ENCODE data around the gene PTK7. TPM values are rescaled to one million over a fixed set of nuclear protein-coding genes. Genes with fewer than 3 reads are reported as not detected.
A peak's percentile ranks its signal among the peaks of the same experiment; 100 is the strongest.

The PTK7 gene
- 1 to 10 TPM; 1.3 to 1.5 TPM for total RNA-seq

DNA sequence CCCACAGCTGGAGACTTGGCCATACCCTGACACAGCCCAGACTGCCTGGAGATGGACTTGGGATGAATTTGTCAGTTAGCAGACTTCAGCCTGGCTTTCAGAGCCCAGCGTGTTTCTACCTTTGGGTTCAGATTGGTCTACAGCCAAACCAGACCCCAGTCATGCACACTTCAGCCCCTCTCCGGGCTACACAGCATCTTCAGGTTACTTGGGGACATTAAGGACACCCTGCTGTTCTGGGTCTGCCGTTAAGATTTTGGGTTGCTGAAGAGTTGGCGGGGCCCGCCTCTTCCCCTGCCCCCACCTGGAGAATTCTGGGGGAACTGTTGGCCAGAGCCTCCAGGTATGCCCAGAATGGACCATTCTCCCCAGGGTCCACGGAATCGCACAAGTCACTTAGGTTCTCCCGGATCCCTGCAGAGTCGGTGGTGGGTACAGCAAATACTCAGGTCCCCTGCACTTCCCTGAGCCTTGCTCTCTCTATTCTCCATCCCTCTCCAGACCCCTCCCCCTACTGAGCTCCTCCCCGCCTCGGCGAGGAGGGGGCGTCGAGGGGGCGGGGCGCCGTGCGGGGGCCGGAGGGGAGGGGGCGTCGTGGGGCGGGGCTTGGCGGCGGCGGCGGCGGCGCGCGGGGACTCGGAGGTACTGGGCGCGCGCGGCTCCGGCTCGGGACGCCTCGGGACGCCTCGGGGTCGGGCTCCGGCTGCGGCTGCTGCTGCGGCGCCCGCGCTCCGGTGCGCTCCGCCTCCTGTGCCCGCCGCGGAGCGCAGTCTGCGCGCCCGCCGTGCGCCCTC is at the start of gene PTK7:
PTK7 (plus strand) TSS at position 645 of the 794 bp plus-strand sequence. CDS start 175 bp downstream, outside the sequence.
- intact Hi-C loops (cut with micrococcal nuclease) = no loop called here
- Mint-ChIP-seq H3K9me3 (no peaks in the 10 kb centered on the region), H3K4me1 (ENCODE audit: low read depth) (peaks cover 1% of the 10 kb centered on the region), H3K4me3 (peak within 1 kb of the TSS; percentile 52), H3K36me3 (peaks cover 3% of the 10 kb centered on the region), H3K27ac (no peak within 1 kb of the TSS), H3K27me3 (peaks cover 15% of the 10 kb centered on the region)
- ChIA-PET POLR2A (interaction anchor here (1.4 kb wide), 1 partner anchor 17 kb away, joined by 3 read pairs; the partner anchor contains the start of genes KLC4 and MRPL2), CTCF (no interaction called here)
- DNase-seq = peak; percentile 31

DNA sequence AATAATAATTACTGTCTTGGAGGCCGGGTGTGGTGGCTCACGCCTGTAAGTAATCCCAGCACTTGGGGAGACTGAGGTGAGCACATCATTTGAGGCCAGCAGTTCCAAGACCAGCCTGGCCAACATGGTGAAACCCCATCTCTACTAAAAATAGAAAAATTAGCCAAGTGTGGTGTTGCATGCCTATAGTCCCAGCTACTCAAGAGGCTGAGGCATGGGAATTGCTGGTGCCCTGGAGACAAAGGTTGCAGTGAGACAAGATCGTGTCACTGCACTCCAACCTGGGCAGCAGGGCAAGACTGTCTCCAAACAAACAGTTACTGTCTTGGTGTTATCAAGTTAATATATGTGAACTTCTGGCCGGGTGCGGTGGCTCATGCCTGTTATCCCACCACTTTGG is 49.7 kb upstream of the PTK7 start:
- intact Hi-C loops (cut with micrococcal nuclease) = no loop called here
- H3K36me3 Mint-ChIP-seq = peaks cover 46% of the 10 kb centered on the region
- CTCF ChIA-PET = interaction anchor here (1.1 kb wide), 1 partner anchor 117 kb away, joined by 3 read pairs; no protein-coding TSS in a partner anchor
- H3K27me3 Mint-ChIP-seq = no peaks in the 10 kb centered on the region
- peaks cover 19% of the 10 kb centered on the region for H3K4me1 Mint-ChIP-seq (ENCODE audit: low read depth)
- POLR2A ChIA-PET = interaction anchor here (0.8 kb wide), 1 partner anchor 42 kb away, joined by 3 read pairs; the partner anchor contains the start of gene PPP2R5D
- no peak overlapping the region for H3K27ac Mint-ChIP-seq
- no peak overlapping the region for H3K4me3 Mint-ChIP-seq
- DNase-seq = no peak
- H3K9me3 Mint-ChIP-seq = no peaks in the 10 kb centered on the region

DNA sequence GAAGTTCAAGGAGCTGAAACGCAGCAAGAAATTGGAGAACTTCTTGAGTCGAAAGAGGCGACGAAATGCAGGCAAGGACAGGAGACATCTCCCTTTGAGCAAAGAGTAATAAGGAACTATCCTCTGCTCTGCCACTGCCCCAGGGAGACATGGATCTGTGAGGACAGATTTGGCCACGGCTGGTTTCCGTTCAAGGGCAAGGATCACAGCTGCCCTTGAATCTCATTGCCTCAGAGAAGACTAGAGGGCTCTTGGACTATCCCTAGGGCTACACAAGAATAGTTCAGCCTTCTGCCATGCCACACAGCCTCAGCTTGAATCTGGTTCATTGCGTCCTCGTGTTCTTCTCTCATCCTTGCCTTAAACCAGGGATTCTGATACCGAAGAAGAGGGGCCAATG is 47.0 kb upstream of the PTK7 start:
- CTCF ChIA-PET = interaction anchor here (1.3 kb wide), 1 partner anchor 200 kb away, joined by 3 read pairs; the partner anchor contains the start of gene DNPH1
- no peak overlapping the region for H3K27ac Mint-ChIP-seq
- intact Hi-C loops (cut with micrococcal nuclease) = no loop called here
- H3K4me3 Mint-ChIP-seq = no peak overlapping the region
- H3K27me3 Mint-ChIP-seq = no peaks in the 10 kb centered on the region
- POLR2A ChIA-PET = interaction anchor here (0.7 to 1.3 kb wide), 2 partner anchors 15 to 24 kb away, joined by 3 to 4 read pairs; partner anchors contain the start of genes CUL7, KLHDC3 and MEA1
- H3K9me3 Mint-ChIP-seq = no peaks in the 10 kb centered on the region
- H3K4me1 Mint-ChIP-seq (ENCODE audit: low read depth) = peaks cover 8% of the 10 kb centered on the region
- DNase-seq = no peak
- H3K36me3 Mint-ChIP-seq = peaks cover 56% of the 10 kb centered on the region

DNA sequence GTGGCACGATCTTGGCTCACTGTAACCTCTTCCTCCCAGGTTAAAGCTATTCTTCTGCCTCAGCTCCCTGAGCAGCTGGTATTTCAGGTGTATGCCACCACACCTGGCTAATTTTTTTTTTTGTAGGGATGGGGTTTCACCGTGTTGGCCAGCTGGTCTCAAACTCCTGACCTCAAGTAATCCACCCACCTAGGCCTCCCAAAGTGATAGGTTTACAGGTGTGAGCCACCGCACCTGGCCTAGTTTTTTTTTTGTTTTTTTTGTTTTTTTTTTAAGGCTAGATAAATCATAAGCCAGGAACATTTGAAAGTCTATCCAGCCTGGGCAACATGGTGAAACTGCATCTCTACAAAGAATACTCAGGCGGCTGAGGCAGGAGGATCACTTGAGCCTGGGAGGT is 43.8 kb upstream of the PTK7 start:
- H3K27ac Mint-ChIP-seq = no peak overlapping the region
- H3K4me3 Mint-ChIP-seq = no peak overlapping the region
- H3K9me3 Mint-ChIP-seq = no peaks in the 10 kb centered on the region
- H3K27me3 Mint-ChIP-seq = no peaks in the 10 kb centered on the region
- DNase-seq = no peak
- POLR2A ChIA-PET = no interaction called here
- intact Hi-C loops (cut with micrococcal nuclease) = no loop called here
- no peaks in the 10 kb centered on the region for H3K4me1 Mint-ChIP-seq (ENCODE audit: low read depth)
- peaks cover 40% of the 10 kb centered on the region for H3K36me3 Mint-ChIP-seq
- CTCF ChIA-PET = interaction anchor here (1.0 kb wide), 1 partner anchor 21 kb away, joined by 3 read pairs; the partner anchor contains the start of gene CUL7

DNA sequence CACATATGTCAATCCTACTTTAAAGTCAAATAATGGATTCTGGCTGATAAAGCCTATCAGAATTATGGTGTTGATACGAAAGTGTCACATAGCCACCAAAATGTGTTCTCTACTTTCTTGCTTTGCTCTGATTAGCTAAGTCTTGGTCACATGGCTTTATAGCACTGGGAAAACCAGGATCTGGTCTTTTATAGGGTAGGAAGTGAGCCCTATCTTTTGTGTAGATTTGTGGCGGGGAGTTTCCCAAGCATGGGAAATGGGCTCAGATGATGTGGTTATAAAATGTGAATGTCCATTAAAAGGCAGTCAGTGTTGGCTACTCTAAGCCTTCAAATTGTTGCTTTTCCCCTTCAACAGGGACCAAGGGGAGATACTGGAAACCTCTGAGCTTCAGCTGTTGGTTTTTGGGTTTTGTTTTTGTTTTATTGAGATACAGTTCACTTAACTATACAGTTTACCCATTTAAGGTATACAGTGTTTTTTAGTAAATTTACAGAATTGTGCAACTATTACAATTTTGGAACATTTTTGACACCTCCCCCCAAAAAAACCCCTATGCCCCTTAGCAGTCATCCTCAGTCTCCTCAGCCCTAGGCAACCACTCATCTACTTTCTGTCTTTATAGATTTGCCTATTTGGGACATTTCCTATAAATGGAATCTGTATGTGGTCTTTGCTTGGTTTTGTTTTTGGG is 42.5 kb upstream of the PTK7 start:
- intact Hi-C loops (cut with micrococcal nuclease) = no loop called here
- Mint-ChIP-seq H3K4me3 (no peak overlapping the region), H3K4me1 (ENCODE audit: low read depth) (no peaks in the 10 kb centered on the region), H3K27me3 (no peaks in the 10 kb centered on the region), H3K9me3 (no peaks in the 10 kb centered on the region), H3K36me3 (peaks cover 39% of the 10 kb centered on the region), H3K27ac (peak overlapping the region; percentile 55)
- POLR2A ChIA-PET = no interaction called here
- no peak for DNase-seq
- CTCF ChIA-PET = interaction anchor here (1.0 kb wide), 1 partner anchor 133 kb away, joined by 3 read pairs; no protein-coding TSS in a partner anchor

DNA sequence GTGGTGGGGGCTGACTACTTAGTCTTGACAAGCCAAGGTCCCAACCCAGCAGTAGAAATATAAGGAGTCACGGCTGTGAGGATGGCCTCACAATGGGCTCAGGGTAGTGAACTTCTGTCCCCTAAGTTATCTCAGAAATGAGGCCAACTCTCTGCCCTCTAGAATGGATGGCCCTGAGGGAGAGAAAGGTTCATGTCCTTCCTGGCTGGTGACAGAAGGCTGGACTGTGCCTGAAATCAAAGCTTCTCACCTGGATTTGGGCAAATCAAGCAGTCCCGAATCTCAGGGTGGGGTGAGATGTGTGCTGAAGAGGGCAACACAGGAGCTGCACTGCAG is 42.0 kb upstream of the PTK7 start:
- DNase-seq = no peak
- ChIA-PET POLR2A (no interaction called here), CTCF (no interaction called here)
- H3K9me3 Mint-ChIP-seq = no peaks in the 10 kb centered on the region
- no peaks in the 10 kb centered on the region for H3K4me1 Mint-ChIP-seq (ENCODE audit: low read depth)
- intact Hi-C loops (cut with micrococcal nuclease) = no loop called here
- no peaks in the 10 kb centered on the region for H3K27me3 Mint-ChIP-seq
- peak overlapping the region; percentile 33 for H3K27ac Mint-ChIP-seq
- H3K4me3 Mint-ChIP-seq = no peak overlapping the region
- H3K36me3 Mint-ChIP-seq = peaks cover 39% of the 10 kb centered on the region

DNA sequence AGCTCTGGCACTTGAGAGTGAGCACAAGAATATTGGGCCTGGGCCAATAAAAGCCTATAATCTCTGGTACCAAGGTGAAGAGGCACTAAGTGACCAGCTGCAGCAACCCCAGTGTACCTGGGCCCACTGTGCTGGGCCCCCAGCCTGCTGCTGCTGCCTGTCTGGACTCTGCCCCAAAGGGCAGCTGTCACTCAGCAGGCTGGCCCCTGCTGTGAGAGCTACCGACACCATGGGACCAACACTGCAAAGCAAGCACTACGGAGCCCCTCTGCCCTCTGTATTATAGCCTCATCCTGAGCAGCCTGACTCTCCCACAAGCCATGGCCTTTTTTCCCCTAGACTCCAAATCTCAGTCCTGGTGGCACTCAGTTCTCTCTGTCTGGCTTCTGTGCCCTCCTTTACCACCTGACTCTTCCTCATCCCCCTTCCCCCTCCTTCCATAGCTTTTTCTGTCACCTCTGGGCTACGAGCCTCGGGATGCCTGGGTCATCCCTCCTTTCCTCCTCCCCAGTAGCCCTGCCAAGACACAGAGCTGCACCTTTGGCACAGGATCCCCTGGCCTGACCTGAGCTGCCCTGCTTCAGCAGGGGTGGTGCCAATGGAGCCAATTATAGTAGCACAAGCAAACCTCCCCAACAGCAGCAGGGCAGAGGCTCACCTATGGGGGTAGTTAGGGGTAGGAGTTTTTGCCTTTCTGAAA is 40.5 kb upstream of the PTK7 start:
- POLR2A ChIA-PET = interaction anchor here (0.6 to 1.4 kb wide), 3 partner anchors 11 to 106 kb away, joined by 3 read pairs; partner anchors contain the start of genes CNPY3 and CUL7
- Mint-ChIP-seq H3K4me1 (ENCODE audit: low read depth) (no peaks in the 10 kb centered on the region), H3K27me3 (no peaks in the 10 kb centered on the region), H3K27ac (no peak overlapping the region), H3K9me3 (no peaks in the 10 kb centered on the region), H3K36me3 (peaks cover 31% of the 10 kb centered on the region), H3K4me3 (no peak overlapping the region)
- intact Hi-C loops (cut with micrococcal nuclease) = no loop called here
- CTCF ChIA-PET = no interaction called here
- no peak for DNase-seq

DNA sequence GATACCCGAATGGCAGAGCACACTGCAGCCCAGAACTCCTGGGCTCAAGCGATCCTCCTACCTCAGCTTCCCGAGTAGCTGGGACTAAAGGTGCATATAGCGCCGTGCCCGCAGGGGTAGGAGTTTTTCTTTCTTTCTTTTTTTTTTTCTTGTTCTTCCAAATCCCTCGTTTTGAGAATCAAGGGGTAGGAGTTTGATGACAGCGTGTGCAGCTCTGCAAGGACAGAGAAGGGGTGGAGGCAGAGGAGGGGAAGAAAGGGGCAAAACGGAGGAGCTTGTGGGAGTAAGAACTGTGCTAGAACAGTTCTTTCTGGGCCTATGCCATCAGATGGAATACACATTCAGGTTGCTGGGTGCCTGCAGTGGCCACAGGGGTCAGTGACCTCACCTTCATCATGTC is 39.4 kb upstream of the PTK7 start:
- H3K27ac Mint-ChIP-seq = no peak overlapping the region
- ChIA-PET CTCF (no interaction called here), POLR2A (interaction anchor here (0.5 kb wide), 1 partner anchor 13 kb away, joined by 3 read pairs; no protein-coding TSS in a partner anchor)

DNA sequence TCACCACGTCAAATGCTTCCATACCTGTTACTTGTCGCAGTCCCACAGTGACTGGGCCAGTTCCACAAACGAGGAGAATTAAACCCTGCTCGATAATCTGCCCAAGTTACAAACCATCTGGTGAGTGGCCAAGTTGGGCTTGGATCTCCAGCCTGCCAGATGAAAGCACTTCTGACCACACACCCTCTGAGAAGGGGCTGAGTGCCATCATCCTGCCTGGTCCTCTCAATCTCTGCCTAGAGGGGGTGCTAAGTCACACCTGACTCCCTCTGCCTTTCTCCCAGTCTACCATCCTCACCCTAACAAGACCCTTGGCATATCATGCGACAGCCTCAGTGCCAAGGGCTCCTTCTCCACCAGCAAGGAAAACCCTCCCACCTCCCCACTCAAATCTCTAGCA is 38.9 kb upstream of the PTK7 start:
- H3K27ac Mint-ChIP-seq = no peak overlapping the region
- intact Hi-C loops (cut with micrococcal nuclease) = no loop called here
- no peaks in the 10 kb centered on the region for H3K27me3 Mint-ChIP-seq
- peaks cover 32% of the 10 kb centered on the region for H3K36me3 Mint-ChIP-seq
- H3K9me3 Mint-ChIP-seq = no peaks in the 10 kb centered on the region
- ChIA-PET POLR2A (interaction anchor here (0.5 kb wide), 1 partner anchor 14 kb away, joined by 3 read pairs; no protein-coding TSS in a partner anchor), CTCF (no interaction called here)
- no peaks in the 10 kb centered on the region for H3K4me1 Mint-ChIP-seq (ENCODE audit: low read depth)
- DNase-seq = no peak
- H3K4me3 Mint-ChIP-seq = no peak overlapping the region

More for the DNA sequence above, 39.4 kb upstream of the PTK7 start:
- H3K9me3 Mint-ChIP-seq = no peaks in the 10 kb centered on the region
- no peaks in the 10 kb centered on the region for H3K4me1 Mint-ChIP-seq (ENCODE audit: low read depth)
- no peak overlapping the region for H3K4me3 Mint-ChIP-seq
- intact Hi-C loops (cut with micrococcal nuclease) = no loop called here
- no peaks in the 10 kb centered on the region for H3K27me3 Mint-ChIP-seq
- no peak for DNase-seq
- H3K36me3 Mint-ChIP-seq = peaks cover 34% of the 10 kb centered on the region

DNA sequence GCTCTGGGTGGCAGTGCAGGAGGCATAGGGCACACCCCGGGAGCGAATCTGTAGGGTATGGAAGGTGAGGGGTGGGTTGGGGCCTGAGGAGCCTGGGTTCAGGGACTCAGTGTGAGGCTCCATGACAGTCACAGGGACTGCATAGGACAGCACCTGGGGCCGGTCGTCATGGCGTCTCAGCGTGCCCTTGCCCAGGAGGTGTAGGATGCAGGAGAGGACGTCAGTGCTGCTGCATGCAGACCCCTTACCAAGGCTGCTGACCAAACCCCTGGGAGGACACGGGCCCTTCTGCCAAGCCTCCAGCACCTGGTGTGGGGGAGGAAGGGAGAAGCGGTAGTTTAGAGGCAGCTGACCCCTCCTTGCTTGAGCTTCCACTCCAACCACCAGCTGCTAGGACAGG is 38.4 kb upstream of the PTK7 start:
- H3K4me1 Mint-ChIP-seq (ENCODE audit: low read depth) = no peaks in the 10 kb centered on the region
- no peak overlapping the region for H3K4me3 Mint-ChIP-seq
- no peak overlapping the region for H3K27ac Mint-ChIP-seq
- H3K27me3 Mint-ChIP-seq = no peaks in the 10 kb centered on the region
- peaks cover 35% of the 10 kb centered on the region for H3K36me3 Mint-ChIP-seq
- ChIA-PET CTCF (interaction anchor here (0.8 kb wide), 1 partner anchor 92 kb away, joined by 3 read pairs; no protein-coding TSS in a partner anchor), POLR2A (no interaction called here)
- intact Hi-C loops (cut with micrococcal nuclease) = no loop called here
- DNase-seq = no peak
- H3K9me3 Mint-ChIP-seq = no peaks in the 10 kb centered on the region

DNA sequence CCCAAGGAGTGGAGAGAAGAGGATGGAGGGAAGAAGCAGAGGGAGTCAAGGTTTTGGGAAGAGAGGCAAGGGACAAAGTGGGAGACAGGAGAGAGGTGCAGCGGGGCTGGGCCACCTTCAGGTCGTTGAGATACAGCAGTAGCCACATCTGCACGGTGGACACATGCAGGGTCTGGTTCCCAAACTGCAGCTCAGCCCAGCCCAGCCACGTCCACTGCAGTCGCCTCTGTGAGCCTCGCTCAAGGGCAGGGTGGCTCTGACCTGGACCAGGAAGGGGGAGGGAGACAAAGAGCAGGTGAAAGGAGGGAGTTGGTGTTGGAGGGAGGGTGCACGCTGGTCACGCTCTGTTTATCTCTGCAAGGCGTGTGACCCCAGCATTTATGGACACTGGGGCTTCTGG is 37.4 kb upstream of the PTK7 start:
- H3K27ac Mint-ChIP-seq = no peak overlapping the region
- POLR2A ChIA-PET = no interaction called here
- CTCF ChIA-PET = interaction anchor here (0.8 kb wide), 1 partner anchor 91 kb away, joined by 3 read pairs; no protein-coding TSS in a partner anchor

More for the DNA sequence above, 37.4 kb upstream of the PTK7 start:
- no peaks in the 10 kb centered on the region for H3K9me3 Mint-ChIP-seq
- H3K36me3 Mint-ChIP-seq = peaks cover 35% of the 10 kb centered on the region
- H3K27me3 Mint-ChIP-seq = no peaks in the 10 kb centered on the region
- no peak for DNase-seq
- no peak overlapping the region for H3K4me3 Mint-ChIP-seq
- intact Hi-C loops (cut with micrococcal nuclease) = no loop called here
- no peaks in the 10 kb centered on the region for H3K4me1 Mint-ChIP-seq (ENCODE audit: low read depth)
